ENCODE data around the gene PROM1.

- no peak for TF ChIP-seq CTCF (IDR thresholded peaks at IDR 0.05)
- no peak for TF ChIP-seq POLR2A (IDR thresholded peaks at IDR 0.05)
These were observed 27.0 kb downstream of the PROM1 start for GRCh38 chr4:16056681-16057385.
